CD4-positive, alpha-beta T cell treated with Interferon gamma for 1 hour (primary cell): ENCODE results near the gene HOXC6.

Experiments
- DNase-seq: peaks from one replicate; pipeline ENCODE4 v3.0.0-alpha.2; 2020

HOXC6 gene

DNA sequence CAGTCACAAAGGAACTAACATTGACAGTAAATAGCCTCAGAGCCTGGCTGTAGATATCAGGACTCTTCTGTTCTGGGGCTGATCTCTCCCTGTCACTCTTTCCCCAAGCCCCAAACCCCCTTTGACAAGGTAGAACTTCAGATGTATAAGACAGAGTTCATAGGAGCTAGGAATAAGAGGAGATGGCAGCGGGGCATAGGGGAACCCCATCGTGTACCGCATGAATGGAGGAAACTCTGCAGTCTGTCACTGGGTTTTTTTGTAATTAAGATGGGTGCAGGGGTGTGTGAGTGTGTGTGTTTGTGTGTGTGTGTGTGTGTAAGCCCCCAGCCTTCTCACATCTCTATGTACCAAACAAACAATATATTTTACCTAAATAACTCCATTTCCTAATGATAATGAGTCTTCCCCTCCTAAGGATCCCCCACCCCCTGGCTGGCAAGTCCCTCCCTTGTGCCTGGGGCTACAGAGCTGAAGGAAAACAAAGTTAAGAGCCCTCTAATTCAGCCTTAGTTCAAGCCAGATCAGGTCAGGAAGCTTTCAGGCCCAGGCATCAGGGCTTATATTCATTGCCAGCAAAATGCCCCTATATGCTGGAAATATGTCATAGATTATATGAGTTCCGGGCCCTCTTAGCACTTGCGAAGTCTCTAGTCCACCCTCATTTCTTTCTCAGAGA is 16.3 kb downstream of the HOXC6 start:
- DNase-seq: no peak

DNA sequence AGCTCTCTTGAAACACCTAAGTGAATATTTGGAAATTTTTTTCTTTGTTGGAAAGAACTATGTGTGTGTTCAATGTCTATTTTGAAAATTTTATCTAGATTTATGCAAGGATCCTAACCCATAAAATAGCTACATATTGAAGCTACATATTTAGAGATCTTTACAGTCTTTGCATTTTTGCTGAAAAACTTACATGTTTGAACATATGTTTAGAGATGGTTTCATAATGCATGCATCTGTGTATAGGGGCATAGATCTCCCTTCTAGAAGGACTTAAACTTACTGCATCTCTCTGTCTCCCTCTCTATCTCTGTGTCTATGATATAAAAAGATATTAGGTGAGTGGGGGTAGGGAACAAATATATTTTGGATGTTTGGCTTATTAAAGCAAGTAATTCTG is 17.2 kb downstream of the HOXC6 start:
- no peak for DNase-seq

DNA sequence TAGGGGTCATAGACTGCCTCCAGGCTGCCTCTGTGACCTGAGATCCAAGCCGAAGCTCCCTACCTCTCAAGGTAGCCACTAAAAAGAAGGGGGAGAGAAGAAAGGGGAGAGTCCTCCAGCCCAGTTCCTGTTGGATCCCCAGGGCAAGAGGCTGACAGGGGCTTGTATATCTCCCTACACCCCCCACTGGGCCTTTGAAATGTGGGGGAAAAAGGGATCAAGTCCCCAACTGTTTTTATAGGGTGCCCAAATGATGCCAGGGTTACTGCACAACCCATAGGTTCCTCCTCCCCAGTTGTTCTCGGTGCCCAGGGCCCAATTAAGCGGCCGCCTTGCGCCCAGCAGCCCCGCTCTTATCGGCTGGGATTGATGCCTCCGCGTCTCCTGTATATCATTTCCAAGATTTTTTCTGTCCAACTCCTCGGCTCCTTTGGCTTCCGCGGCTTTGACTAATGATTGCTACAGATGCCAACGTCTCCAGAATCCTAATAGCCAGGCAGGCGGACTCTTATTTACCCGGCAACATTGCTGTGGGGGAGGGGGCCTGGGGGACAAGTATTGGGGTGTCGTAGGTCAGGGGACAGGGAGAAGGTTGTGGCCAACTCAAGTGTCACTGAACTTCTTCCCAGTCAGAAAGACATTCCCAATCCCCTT is 17.8 kb downstream of the HOXC6 start:
- no peak for DNase-seq

DNA sequence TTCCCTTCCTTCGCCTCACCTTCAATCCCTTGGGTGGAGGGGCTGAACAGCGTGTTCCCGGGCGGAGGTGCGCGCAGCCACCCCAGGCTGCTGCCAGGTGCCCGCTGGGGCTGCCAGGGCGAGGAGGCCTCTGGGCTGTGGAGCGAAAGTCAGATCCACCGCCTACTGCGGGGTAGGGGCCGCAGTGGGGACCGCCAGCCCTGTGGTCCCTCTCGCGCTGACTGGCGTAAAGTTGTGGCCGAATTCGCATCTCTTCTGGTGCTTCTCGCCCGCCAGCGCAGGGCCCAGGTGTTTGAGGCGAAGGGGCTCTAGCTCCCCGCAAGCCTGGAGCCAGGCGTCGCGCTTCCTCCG is 18.5 kb downstream of the HOXC6 start:
- DNase-seq: no peak

DNA sequence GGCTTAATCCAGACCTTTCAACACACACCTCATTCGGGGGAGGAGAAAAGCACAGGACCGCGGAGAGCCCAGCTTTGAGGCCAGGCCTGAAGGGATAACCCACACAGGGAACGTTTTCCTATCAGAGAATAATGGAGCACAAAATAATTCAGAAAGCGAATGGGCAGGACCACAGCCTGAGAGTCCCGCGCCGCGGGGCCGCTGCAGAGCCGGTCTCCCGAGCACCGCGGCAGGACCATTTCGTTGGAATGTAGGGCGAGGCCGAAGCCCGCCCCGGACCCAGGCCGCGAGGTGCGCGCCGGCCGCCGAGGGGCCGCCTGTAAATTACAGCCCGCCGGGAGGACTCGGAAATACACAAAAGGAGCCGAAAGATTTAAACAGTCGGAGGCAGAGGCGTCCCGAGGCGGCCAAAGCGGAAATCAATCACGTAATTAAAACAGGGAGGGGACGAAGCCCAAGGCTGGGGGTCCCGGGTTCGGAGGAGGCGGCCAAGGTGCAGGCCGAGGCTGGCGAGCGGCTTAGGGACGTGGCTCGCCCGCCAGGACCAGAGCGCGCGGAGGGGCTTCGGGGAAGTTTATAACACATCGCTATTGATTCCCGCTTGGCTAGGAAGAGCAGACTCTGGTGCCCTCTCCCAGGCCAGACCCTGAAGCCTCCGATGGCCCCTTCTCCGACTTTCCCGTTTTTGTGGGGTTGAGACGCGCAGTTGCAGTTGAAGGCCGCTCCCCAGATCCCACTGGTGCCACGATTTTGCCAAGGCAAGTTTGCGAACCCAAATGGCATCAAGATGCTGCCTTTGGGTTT is 19.1 kb downstream of the HOXC6 start:
- DNase-seq: no peak

GRCh38 chr12:54047964-54048303 is 19.7 kb downstream of the HOXC6 start:
- DNase-seq: no peak

GRCh38 chr12:54048406-54049093 is 20.3 kb downstream of the HOXC6 start:
- DNase-seq: no peak

DNA sequence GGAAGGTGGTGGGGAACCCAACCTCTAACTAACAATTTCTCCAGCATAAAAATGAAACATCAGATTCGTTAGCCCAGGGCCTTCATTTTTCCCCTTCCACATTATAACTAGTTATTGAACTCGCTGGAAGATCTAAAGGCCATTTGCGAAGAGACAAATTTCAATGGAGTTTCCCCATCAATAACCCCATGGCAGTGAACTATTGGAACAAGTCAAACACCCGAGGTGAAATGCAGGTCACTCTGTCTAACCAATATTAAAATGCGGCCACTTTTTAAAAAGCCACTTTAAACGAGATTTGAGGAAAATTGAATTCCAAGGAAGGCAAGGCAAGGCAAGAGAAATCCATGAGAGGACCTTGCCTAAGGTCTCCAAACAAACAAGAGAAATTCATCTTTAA is 20.9 kb downstream of the HOXC6 start:
- DNase-seq: no peak

GRCh38 chr12:54050482-54050810 is 22.2 kb downstream of the HOXC6 start:
- no peak for DNase-seq

GRCh38 chr12:54051026-54051842 is 23.0 kb downstream of the HOXC6 start:
- DNase-seq: no peak

DNA sequence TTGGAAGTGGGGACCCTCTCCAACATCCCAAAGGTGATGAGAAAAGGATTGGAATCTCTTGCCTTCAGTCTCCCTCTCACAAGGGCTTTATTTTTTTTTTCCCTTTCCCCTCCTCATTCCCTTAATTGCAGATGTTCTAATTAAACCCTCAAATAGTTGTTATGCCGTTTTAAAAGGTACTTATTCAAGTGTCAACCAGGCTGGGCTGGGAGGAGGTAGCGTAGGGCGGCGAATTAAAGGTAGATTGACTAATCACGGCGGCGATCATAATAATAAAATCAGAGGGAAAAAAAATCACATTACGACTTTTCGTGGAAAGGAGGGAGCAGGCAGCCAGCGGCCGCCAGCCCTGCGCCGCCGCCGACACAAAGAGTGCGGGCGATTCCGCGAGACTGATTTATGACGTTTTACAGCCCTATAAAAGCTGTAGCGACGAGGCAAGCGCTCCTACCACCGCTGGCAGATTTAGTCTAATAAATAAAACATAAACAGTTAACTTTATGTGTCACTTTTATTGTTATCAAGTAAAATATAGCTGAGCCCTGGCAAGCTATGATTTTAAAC is 23.7 kb downstream of the HOXC6 start:
- DNase-seq: no peak

DNA sequence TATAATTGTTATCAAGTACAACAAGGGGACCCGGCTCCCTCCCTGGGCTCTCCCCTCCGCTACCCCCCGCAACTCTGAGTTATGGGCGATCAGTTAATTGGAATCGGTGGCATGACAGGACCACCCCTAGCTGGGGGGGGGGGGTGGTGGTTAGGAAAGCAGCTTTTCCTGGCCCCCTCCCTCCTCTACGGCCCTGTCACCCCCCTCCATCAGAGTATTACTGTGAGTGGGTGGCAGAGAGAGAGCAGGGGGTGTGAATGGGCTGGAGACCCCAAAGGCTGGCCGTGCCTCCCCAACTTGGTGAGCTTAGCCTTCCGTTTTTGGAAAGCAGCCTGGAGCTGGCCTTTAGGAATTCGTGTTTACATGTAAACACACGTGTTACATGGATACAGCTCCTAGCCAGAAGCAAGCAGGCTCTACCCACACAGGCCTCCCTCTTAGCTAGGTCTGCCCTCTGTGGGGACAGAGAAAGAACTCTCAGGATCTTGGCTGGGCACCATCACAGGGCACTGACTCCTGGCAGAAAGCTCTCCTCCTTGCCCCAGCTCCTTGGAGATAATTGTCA is 24.3 kb downstream of the HOXC6 start:
- no peak for DNase-seq

DNA sequence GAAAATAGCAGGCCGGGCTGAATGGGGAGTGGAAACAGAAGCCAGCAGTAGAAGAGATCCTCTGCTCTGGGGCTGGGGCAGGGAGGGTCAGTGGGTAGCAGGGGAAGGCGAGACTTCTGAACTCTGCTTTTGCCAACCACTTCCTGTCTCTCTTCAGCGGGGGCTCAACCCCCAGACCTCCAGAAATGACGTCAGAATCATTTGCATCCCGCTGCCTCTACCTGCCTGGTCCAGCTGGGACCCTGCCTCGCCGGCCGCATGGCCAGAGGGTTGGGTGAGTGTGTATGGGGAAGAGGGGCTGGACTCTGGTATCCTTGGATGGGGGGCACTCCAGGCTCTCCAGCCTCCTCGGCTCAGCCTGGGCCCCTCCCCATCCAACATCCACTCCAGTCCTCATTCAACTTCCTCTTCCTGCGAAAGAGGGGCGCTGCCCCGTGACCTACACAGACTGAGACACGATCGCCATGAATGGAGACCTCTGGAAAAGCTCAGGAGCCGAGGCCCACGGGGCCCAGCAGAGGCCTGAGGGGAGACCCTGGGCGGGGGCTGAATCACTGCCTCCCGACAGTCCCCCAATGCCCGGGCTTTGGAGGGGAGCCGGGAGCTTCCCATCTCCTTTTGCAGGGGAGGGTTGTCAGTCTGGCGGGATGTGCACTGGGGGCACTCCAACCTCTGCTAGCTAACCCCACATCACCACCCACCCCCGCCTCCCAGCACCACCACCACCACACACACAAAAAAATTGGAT is 24.9 kb downstream of the HOXC6 start:
- peak; percentile 50 for DNase-seq

GRCh38 chr12:54053751-54054741 is 25.8 kb downstream of the HOXC6 start, which contains the start of gene HOXC4:
HOXC4 (plus strand) TSS chr12:54053835; CDS start chr12:54053923, 88 bp downstream.
- DNase-seq: peak; percentile 42

GRCh38 chr12:54054742-54055194 is 26.5 kb downstream of the HOXC6 start:
- DNase-seq: no peak

DNA sequence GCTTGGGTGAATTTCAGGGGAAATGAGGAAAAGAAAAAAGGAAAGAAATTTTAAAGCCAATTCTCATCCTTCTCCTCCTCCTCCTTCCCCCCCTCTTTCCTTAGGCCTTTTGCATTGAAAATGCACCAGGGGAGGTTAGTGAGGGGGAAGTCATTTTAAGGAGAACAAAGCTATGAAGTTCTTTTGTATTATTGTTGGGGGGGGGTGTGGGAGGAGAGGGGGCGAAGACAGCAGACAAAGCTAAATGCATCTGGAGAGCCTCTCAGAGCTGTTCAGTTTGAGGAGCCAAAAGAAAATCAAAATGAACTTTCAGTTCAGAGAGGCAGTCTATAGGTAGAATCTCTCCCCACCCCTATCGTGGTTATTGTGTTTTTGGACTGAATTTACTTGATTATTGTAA is 27.3 kb downstream of the HOXC6 start:
- no peak for DNase-seq

DNA sequence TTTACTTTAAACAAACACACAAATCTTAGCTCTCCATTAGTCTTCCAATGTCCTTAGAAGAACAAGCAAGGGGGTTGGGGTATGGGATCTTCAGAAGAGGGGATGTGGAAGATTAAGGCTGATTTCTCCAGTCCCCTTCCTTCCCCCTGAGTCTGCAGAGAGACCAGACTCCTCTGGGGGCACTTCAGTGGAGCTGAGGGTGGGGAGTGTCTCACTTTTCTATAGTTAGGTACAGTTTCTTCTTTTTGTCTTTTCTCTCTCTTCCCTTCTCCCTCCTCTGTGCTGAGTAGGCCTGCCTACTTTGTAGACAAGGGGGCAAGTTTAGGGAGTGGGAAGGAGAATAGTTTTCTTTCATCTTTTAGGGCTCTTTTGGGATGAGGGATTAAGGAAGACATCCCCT is 27.9 kb downstream of the HOXC6 start:
- DNase-seq: no peak

GRCh38 chr12:54058128-54058768 is 30.0 kb downstream of the HOXC6 start:
- DNase-seq: no peak

DNA sequence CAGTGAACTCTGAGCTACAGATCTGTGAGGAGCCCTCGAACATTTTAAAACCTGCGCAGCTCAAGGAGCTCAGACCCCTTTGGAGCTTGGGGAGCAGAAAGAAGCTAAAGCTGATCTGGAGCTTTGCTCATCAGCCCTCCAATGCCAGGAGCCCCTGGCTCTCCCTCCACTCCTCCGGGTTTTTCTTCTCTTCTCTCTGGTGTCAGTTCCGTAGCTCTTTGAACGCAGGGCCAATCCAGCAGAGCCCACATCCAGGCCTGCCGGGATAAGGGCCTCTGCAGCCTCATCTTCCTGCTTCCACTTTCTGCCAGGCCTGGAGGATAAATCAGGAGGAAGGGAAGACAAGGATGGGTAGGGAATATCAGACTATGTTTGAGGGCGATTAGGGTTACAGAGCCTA is 31.4 kb downstream of the HOXC6 start:
- no peak for DNase-seq
